ENCODE data around the gene RARA.
"Not testable (repeated sequence)": the region's sequence is repeated elsewhere in the genome, so short reads cannot be mapped to it uniquely, and the experiment has no call there.

The RARA gene

GRCh38 chr17:40298726-40299125 lies 10.3 kb upstream of the RARA start:
- DNase-seq = no peak

- not testable (repeated sequence) for DNase-seq
These were observed 9.7 kb upstream of the RARA start for GRCh38 chr17:40299159-40299757.

GRCh38 chr17:40301315-40301714 lies 7.7 kb upstream of the RARA start:
- no peak for DNase-seq

GRCh38 chr17:40303009-40303657 lies 5.8 kb upstream of the RARA start:
- no peak for DNase-seq

GRCh38 chr17:40303708-40304551 lies 5.0 kb upstream of the RARA start:
- no peak for DNase-seq

GRCh38 chr17:40304552-40304863 lies 4.5 kb upstream of the RARA start:
- DNase-seq = not testable (repeated sequence)

GRCh38 chr17:40304866-40305265 lies 4.1 kb upstream of the RARA start:
- DNase-seq = not testable (repeated sequence)

- no peak for DNase-seq
These were observed 2.6 kb upstream of the RARA start for GRCh38 chr17:40306395-40306794.

GRCh38 chr17:40307001-40307730 lies 1.8 kb upstream of the RARA start:
- DNase-seq = no peak

- DNase-seq = no peak
These were observed 1.2 kb upstream of the RARA start for GRCh38 chr17:40307740-40308239.

- no peak for DNase-seq
These were observed 1.1 kb downstream of the RARA start for GRCh38 chr17:40309949-40310510.

- no peak for DNase-seq
These were observed 2.0 kb downstream of the RARA start for GRCh38 chr17:40310882-40311391.

- no peak for DNase-seq
These were observed 2.6 kb downstream of the RARA start for GRCh38 chr17:40311575-40311974.

GRCh38 chr17:40312131-40312731 lies 3.3 kb downstream of the RARA start:
- no peak for DNase-seq

- DNase-seq = no peak
These were observed 4.1 kb downstream of the RARA start for GRCh38 chr17:40312893-40313667.

- no peak for DNase-seq
These were observed 4.9 kb downstream of the RARA start for GRCh38 chr17:40313668-40314583.

GRCh38 chr17:40314584-40314956 lies 5.6 kb downstream of the RARA start:
- DNase-seq = peak; percentile 53

- DNase-seq = no peak
These were observed 6.2 kb downstream of the RARA start for GRCh38 chr17:40315206-40315605.

GRCh38 chr17:40315678-40316570 lies 6.9 kb downstream of the RARA start:
- no peak for DNase-seq
